Measurements from ENCODE around the gene ATXN7L2.

ATXN7L2 gene, protein sequence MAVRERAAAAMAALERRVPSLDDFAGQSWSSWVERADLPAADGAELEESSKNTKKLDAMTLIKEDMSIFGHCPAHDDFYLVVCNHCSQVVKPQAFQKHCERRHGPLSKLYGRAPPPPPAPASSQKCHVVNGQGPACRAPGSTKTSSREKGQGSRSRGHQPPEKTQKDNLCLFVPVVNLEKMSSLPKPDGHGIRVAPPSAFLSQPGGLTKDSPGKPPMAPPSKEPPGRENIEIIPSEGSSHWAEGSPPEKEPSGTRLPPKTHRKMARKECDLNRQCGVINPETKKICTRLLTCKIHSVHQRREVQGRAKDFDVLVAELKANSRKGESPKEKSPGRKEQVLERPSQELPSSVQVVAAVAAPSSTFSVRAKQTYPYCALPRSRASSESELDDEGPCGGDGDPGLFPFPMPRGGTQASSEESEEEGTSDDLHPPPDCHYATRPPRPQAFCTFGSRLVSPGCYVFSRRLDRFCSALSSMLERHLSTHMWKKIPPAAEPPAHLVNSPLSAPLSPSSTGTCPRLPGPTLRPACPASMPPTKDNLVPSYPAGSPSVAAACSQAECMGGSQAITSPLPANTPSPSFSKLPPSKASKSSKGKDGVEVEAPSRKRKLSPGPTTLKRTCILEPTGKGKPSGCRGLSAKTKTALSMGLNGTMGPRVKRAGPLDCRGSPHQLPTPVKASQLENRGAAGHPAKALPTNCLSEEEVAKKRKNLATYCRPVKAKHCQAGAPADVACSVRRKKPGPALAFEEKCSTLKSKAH

GRCh38 chr1:109483672-109484518 lies at the start of gene ATXN7L2:
Gene ATXN7L2 (plus strand): TSS chr1:109483905. CDS start chr1:109483954, 49 bp downstream.
- H3K27ac ChIP-seq, result peak within 1 kb of the TSS; percentile 96
- H3K4me3 ChIP-seq (ENCODE audit: low read depth, low read length), result peak within 1 kb of the TSS; percentile 91
- in situ Hi-C loops (cut with HindIII; ENCODE audit: low pct_ligation_motif_present, low sequenced_read_pairs), result no loop called here
- DNase-seq, result peak; percentile 85
- no peaks in the 10 kb centered on the region for H3K27me3 ChIP-seq (replicated peaks)
- peaks cover 9% of the 10 kb centered on the region for H3K36me3 ChIP-seq (replicated peaks)
- TF ChIP-seq CTCF (IDR thresholded peaks at IDR 0.05; ENCODE audit: low read depth, low read length, missing control alignments), result no peak

DNA sequence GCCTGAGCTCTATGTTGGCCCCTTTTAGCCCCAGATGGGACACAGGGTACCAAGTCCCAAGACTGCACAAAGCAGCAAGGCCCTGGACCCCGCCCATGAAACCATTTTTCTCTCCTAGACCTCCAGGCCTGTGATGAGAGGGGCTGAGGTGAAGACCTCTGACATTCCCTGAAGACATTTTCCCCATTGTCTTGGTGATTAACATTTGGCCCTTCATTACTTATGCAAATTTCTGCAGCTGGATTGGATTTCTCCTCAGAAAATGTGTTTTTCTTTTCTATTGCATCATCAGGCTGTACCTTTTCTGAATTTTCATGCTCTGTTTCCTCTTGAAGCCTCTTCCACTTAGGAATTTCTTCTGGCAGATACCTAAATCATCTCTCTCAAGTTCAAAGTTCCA lies 49.2 kb upstream of the ATXN7L2 start:
- no peak overlapping the region for H3K4me3 ChIP-seq (ENCODE audit: low read depth, low read length)
- DNase-seq, result no peak
- H3K36me3 ChIP-seq (replicated peaks), result no peaks in the 10 kb centered on the region
- no peaks in the 10 kb centered on the region for H3K27me3 ChIP-seq (replicated peaks)
- H3K27ac ChIP-seq, result no peak overlapping the region
- TF ChIP-seq CTCF (IDR thresholded peaks at IDR 0.05; ENCODE audit: low read depth, low read length, missing control alignments), result no peak
- in situ Hi-C loops (cut with HindIII; ENCODE audit: low pct_ligation_motif_present, low sequenced_read_pairs), result no loop called here

DNA sequence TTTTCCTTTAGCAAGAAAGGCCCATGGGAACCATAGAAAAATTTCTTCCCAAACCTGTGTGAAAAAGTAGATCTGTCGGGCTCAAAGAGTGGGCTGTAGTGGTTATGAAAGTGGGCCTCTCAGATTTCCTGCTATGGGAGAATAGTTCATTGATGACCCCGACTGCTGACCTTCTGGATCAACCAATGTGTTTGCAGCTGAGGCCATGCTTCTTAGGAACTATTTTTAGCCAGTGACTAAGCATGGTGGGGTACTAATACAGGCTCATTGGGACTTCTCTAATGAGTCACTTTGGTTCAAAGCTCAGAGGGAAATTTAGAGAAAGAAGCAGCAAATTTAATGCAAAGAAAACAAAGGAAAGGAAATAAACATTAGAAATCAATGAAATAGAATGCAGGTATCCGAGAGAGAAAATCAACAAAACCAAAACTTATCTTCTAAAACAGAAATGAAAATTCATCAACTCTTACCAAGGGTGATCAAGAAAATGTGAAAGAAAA lies 44.9 kb upstream of the ATXN7L2 start:
- H3K4me3 ChIP-seq (ENCODE audit: low read depth, low read length), result no peak overlapping the region
- TF ChIP-seq CTCF (IDR thresholded peaks at IDR 0.05; ENCODE audit: low read depth, low read length, missing control alignments), result no peak
- H3K27ac ChIP-seq, result peak overlapping the region; percentile 67
- H3K27me3 ChIP-seq (replicated peaks), result no peaks in the 10 kb centered on the region
- DNase-seq, result peak; percentile 96
- in situ Hi-C loops (cut with HindIII; ENCODE audit: low pct_ligation_motif_present, low sequenced_read_pairs), result no loop called here
- H3K36me3 ChIP-seq (replicated peaks), result no peaks in the 10 kb centered on the region

GRCh38 chr1:109441069-109441468 lies 42.6 kb upstream of the ATXN7L2 start:
- in situ Hi-C loops (cut with HindIII; ENCODE audit: low pct_ligation_motif_present, low sequenced_read_pairs), result no loop called here

More at GRCh38 chr1:109441069-109441468, 42.6 kb upstream of the ATXN7L2 start:
- Histone ChIP-seq H3K27me3 (replicated peaks) (no peaks in the 10 kb centered on the region), H3K36me3 (replicated peaks) (no peaks in the 10 kb centered on the region), H3K27ac (no peak overlapping the region), H3K4me3 (ENCODE audit: low read depth, low read length) (no peak overlapping the region)
- no peak for DNase-seq
- TF ChIP-seq CTCF (IDR thresholded peaks at IDR 0.05; ENCODE audit: low read depth, low read length, missing control alignments), result no peak

Data from brain microvascular endothelial cell (primary cell).